Testis (tissue), 3 donors: ENCODE measurements around the gene CALHM2. TPM values are rescaled to one million over a fixed set of nuclear protein-coding genes. Genes with fewer than 3 reads are reported as not detected.

Experiments
- DNase-seq: peaks from one replicate; pipeline ENCODE4 v3.0.0-alpha.2; 2019
- H3K27ac ChIP-seq, 2 donors: fragments of 200-600 bp; sonication (generic); one replicate each; pipeline ENCODE4 v1.5.1; 2019
- H3K27me3 ChIP-seq: fragments of 200-600 bp; sonication (generic); one replicate; pipeline ENCODE4 v1.5.1; 2019
- H3K36me3 ChIP-seq: fragments of 200-600 bp; sonication (generic); one replicate; pipeline ENCODE4 v1.5.1; 2017; ENCODE audit warnings: low read depth; ENCODE audit errors: missing control alignments
- H3K4me1 ChIP-seq: fragments of 200-600 bp; sonication (generic); one replicate; pipeline ENCODE4 v1.5.1; 2019
- H3K4me3 ChIP-seq, 2 donors: fragments of 200-600 bp; sonication (generic); one replicate each; pipeline ENCODE4 v1.5.1; 2017 to 2019
- H3K9me3 ChIP-seq: fragments of 200-600 bp; sonication (generic); one replicate; pipeline ENCODE4 v1.5.1; 2017
- POLR2A ChIP-seq: fragments of 450-650 bp; IDR thresholded peaks from one replicate; pipeline ENCODE4 v1.6.1; 2017; ENCODE audit warnings: antibody characterized with exemption, mild to moderate bottlenecking, moderate library complexity
- WGBS, 2 donors: methylation state at CpG; one replicate each; pipeline ENCODE4 v1.1.5; 2018; 5-methylcytosine and 5-hydroxymethylcytosine counted together
- intact Hi-C: fragments of 100-400 bp; cut with DNase I; formaldehyde crosslinking; loops from one replicate; pipeline ENCODE4 v1.15.1; 2023; ENCODE audit warnings: low total_unique reads
- polyA plus RNA-seq: library from polyadenylated mRNA; stranded (reverse); fragments of 350-450 nt; fragmentation: Illumina TruSeq; extraction: RNeasy Lipid Tissue Mini Kit (QIAGEN cat#74804); gene quantifications from one replicate; pipeline ENCODE4 v1.2.3, GENCODE V29; 2014; ENCODE audit warnings: low read depth, low replicate concordance; ENCODE audit not compliant: insufficient read depth
- total RNA-seq, 2 donors: library from RNA; depleted of rRNA; stranded (reverse); fragments of >200 nt; gene quantifications; one replicate each; pipeline ENCODE4 v1.2.3, GENCODE V29; 2016
- TF ChIP-seq, protein P1 (sequence below), 3 experiments: fragments of 450-650 bp in 2 of 3; fragments of 200-600 bp in 1 of 3; sonication (generic) in 1 of 3; IDR thresholded peaks; one replicate each; pipeline ENCODE4 v1.5.1; 2016 to 2019; ENCODE audit warnings: antibody characterized with exemption in 3 of 3, mild to moderate bottlenecking in 2 of 3, moderate library complexity in 1 of 3

CALHM2 gene
- total and polyA plus RNA-seq, 3 donors from 2014 or later, result 43.5 to 78.6 (median 53.1) TPM

GRCh38 chr10:103445366-103445765 lies 6.8 kb downstream of the CALHM2 start:
- Histone ChIP-seq H3K27ac (peak overlapping the region; percentile 70 to 83), H3K27me3 (no peaks in the 10 kb centered on the region), H3K4me3 (no peak overlapping the region), H3K36me3 (no peaks in the 10 kb centered on the region), H3K9me3 (no peaks in the 10 kb centered on the region), H3K4me1 (peaks cover 71% of the 10 kb centered on the region)
- no peak for TF ChIP-seq POLR2A
- TF ChIP-seq, protein P1, sequence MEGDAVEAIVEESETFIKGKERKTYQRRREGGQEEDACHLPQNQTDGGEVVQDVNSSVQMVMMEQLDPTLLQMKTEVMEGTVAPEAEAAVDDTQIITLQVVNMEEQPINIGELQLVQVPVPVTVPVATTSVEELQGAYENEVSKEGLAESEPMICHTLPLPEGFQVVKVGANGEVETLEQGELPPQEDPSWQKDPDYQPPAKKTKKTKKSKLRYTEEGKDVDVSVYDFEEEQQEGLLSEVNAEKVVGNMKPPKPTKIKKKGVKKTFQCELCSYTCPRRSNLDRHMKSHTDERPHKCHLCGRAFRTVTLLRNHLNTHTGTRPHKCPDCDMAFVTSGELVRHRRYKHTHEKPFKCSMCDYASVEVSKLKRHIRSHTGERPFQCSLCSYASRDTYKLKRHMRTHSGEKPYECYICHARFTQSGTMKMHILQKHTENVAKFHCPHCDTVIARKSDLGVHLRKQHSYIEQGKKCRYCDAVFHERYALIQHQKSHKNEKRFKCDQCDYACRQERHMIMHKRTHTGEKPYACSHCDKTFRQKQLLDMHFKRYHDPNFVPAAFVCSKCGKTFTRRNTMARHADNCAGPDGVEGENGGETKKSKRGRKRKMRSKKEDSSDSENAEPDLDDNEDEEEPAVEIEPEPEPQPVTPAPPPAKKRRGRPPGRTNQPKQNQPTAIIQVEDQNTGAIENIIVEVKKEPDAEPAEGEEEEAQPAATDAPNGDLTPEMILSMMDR (IDR thresholded peaks at IDR 0.05), result no peak
- intact Hi-C loops, result no loop called here
- WGBS, 2 donors, result 89 to 94% methylated on average over 9 of the region's 9 CpGs
- DNase-seq, result no peak

- Histone ChIP-seq H3K9me3 (no peaks in the 10 kb centered on the region), H3K4me3 (no peak overlapping the region), H3K36me3 (no peaks in the 10 kb centered on the region), H3K27me3 (no peaks in the 10 kb centered on the region), H3K27ac (peak overlapping the region in 1 of 2 donors; percentile 83), H3K4me1 (peaks cover 62% of the 10 kb centered on the region)
- WGBS, 2 donors, result 74 to 82% methylated on average over 9 to 10 of the region's 10 CpGs
- no peak for TF ChIP-seq POLR2A
- TF ChIP-seq, protein P1 (IDR thresholded peaks at IDR 0.05), result no peak
- intact Hi-C loops, result no loop called here
- no peak for DNase-seq
Measured at GRCh38 chr10:103444478-103444877, 7.7 kb downstream of the CALHM2 start.

DNA sequence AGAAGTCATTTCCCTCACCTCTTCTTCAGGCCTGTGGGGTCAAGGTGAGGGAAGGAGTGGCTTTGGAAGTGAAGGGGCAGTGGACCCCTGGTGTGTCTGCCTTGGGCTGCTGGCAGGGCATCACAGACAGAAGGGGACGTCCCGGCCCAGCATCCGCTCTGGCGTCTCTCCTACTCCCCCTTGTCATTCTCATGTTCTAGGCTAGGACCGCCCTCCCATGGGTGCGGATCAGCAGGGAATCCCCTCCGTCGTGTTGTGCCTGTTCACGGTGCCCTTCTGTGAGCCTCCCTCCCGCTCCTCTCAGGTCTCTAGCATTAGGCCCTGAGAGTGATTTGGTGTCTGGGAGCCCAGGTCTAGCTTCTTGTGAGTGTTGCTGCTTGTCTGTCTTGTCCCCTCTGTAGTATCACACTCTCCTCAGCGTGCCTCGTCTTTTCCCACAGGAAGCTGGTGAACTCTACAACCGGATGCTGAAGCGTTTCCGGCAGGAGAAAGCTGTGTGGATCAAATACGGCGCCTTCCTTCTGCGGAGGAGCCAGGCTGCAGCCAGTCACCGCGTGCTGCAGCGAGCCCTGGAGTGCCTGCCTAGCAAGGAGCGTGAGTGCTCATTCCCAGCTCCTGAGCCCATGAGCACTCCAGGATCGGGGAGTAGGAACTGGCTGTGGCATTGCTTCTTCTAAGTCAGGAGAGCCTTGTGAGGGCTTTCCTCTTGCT lies 8.5 kb downstream of the CALHM2 start:
- Histone ChIP-seq H3K4me3 (no peak overlapping the region), H3K27me3 (no peaks in the 10 kb centered on the region), H3K4me1 (peaks cover 54% of the 10 kb centered on the region), H3K27ac (peak overlapping the region; percentile 72 to 85), H3K36me3 (no peaks in the 10 kb centered on the region), H3K9me3 (no peaks in the 10 kb centered on the region)
- intact Hi-C loops, result no loop called here
- no peak for TF ChIP-seq POLR2A
- TF ChIP-seq, protein P1 (IDR thresholded peaks at IDR 0.05), result no peak
- 92% methylated on average over 21 to 23 of the region's 23 CpGs for WGBS, 2 donors
- DNase-seq, result no peak

- peak overlapping the region; percentile 72 to 85 for H3K27ac ChIP-seq
Measured at GRCh38 chr10:103442031-103442461, 10.1 kb downstream of the CALHM2 start.

More at GRCh38 chr10:103442031-103442461, 10.1 kb downstream of the CALHM2 start:
- 29 to 48% methylated on average over 12 to 13 of the region's 13 CpGs for WGBS, 2 donors
- Histone ChIP-seq H3K27me3 (no peaks in the 10 kb centered on the region), H3K4me1 (peaks cover 38% of the 10 kb centered on the region), H3K4me3 (no peak overlapping the region), H3K9me3 (no peaks in the 10 kb centered on the region), H3K36me3 (no peaks in the 10 kb centered on the region)
- DNase-seq, result peak; percentile 76
- intact Hi-C loops, result no loop called here
- TF ChIP-seq POLR2A, result no peak
- TF ChIP-seq, protein P1 (IDR thresholded peaks at IDR 0.05), result no peak
